GM12878 (cell line): ENCODE measurements around the gene LRP5. TPM values are rescaled to one million over a fixed set of nuclear protein-coding genes. Genes with fewer than 3 reads are reported as not detected.

Source experiments
- ATAC-seq: fragments of 200-7000 bp; cut with Tn5 transposase; 3 replicates; pipeline ENCODE4 v1.9.1; 2020; ENCODE audit warnings: mild to moderate bottlenecking, moderate library complexity
- BruUV-seq: library from RNA; stranded (reverse); fragments of 400-500 nt; replicated peaks from 2 replicates; lab custom pipeline; 2021; lab: Mats Ljungman, UMichigan
- CTCF ChIA-PET: fragments of 300-600 bp; sonication (Branson Sonifier 250); formaldehyde crosslinking; extraction: SDS; loops from one replicate; lab custom pipeline; 2021; ENCODE audit warnings: inconsistent platforms; lab: Yijun Ruan, JAX
- POLR2A ChIA-PET: fragments of 350-600 bp; formaldehyde crosslinking; extraction: SDS; loops from one replicate; lab custom pipeline; 2021; ENCODE audit warnings: inconsistent platforms; lab: Charles Lee
- RAD21 ChIA-PET: fragments of 300-600 bp; sonication (Branson Sonifier 250); formaldehyde crosslinking; loops from one replicate; lab custom pipeline; 2023; ENCODE audit warnings: antibody characterized with exemption; ENCODE audit not compliant: unreplicated experiment; lab: Charles Lee
- SMC1A ChIA-PET: fragments of 300-600 bp; sonication (Branson Sonifier 250); formaldehyde crosslinking; loops from one replicate; lab custom pipeline; 2023; ENCODE audit not compliant: unreplicated experiment, uncharacterized antibody; lab: Charles Lee
- DNase-seq: peaks from one replicate; pipeline ENCODE4 v3.0.0-alpha.2; 2011; ENCODE audit warnings: low read depth, low spot score
- FAIRE-seq: peaks from 3 replicates; lab custom pipeline; 2011; peaks lifted over from hg19 to GRCh38; lab: Jason Lieb, UNC
- H2AFZ ChIP-seq: 2 replicates; pipeline ENCODE4 v1.6.0; 2011; ENCODE audit warnings: low read depth, low read length, control low read depth; ENCODE audit not compliant: control insufficient read depth
- H3K27ac ChIP-seq: 2 replicates; pipeline ENCODE4 v1.5.1; 2011; ENCODE audit warnings: control low read depth; ENCODE audit not compliant: control insufficient read depth, insufficient read depth
- H3K27me3 ChIP-seq, 2 experiments: replicated peaks in 1 of 2; 2 replicates each; pipeline versions ENCODE4 v1.6.0 to v1.6.1; 2011; ENCODE audit warnings: low read length in 1 of 2; ENCODE audit not compliant: control insufficient read depth in 2 of 2, insufficient read depth in 2 of 2
- H3K36me3 ChIP-seq, 2 experiments: 2 replicates each; pipeline ENCODE4 v1.5.1; 2011; ENCODE audit warnings: low read length in 1 of 2; ENCODE audit not compliant: control insufficient read depth in 2 of 2, insufficient read depth in 2 of 2
- H3K4me1 ChIP-seq: 2 replicates; pipeline ENCODE4 v1.6.1; 2011; ENCODE audit warnings: mild to moderate bottlenecking, low read length, moderate library complexity, mixed read lengths; ENCODE audit not compliant: control insufficient read depth, insufficient read depth
- H3K4me2 ChIP-seq: 2 replicates; pipeline ENCODE4 v1.6.0; 2011; ENCODE audit warnings: control low read depth; ENCODE audit not compliant: control insufficient read depth, insufficient read depth
- H3K4me3 ChIP-seq: fragments of 200-600 bp; sonication (generic); 2 replicates; pipeline ENCODE4 v1.5.1; 2016
- H3K79me2 ChIP-seq: 2 replicates; pipeline ENCODE4 v1.6.0; 2011; ENCODE audit warnings: low read length; ENCODE audit not compliant: control insufficient read depth, insufficient read depth
- H3K9ac ChIP-seq: 2 replicates; pipeline ENCODE4 v1.8.0; 2011; ENCODE audit warnings: low read length, control low read depth, mixed read lengths; ENCODE audit not compliant: control insufficient read depth, insufficient read depth
- H3K9me3 ChIP-seq: replicated peaks from 3 replicates; pipeline ENCODE4 v1.5.1; 2011; ENCODE audit warnings: mild to moderate bottlenecking, low read length; ENCODE audit not compliant: control insufficient read depth, insufficient read depth
- H4K20me1 ChIP-seq: 2 replicates; pipeline ENCODE4 v1.6.0; 2011; ENCODE audit not compliant: control insufficient read depth, insufficient read depth
- ASH2L ChIP-seq: fragments of 300-600, 200-600 bp; sonication (generic); IDR thresholded peaks from 2 replicates; pipeline ENCODE4 v1.6.1; 2017; ENCODE audit warnings: low read depth, mild to moderate bottlenecking, borderline replicate concordance
- BCLAF1 ChIP-seq: fragments of 450-650 bp; IDR thresholded peaks from 2 replicates; pipeline ENCODE4 v1.6.1; 2017; ENCODE audit warnings: antibody characterized with exemption, mild to moderate bottlenecking, moderate library complexity
- E2F8 ChIP-seq: fragments of 450-650 bp; IDR thresholded peaks from 2 replicates; pipeline ENCODE4 v1.6.1; 2018; ENCODE audit warnings: mild to moderate bottlenecking, low read depth, moderate library complexity; ENCODE audit not compliant: partially characterized antibody
- LARP7 ChIP-seq: fragments of 450-650 bp; IDR thresholded peaks from 2 replicates; pipeline ENCODE4 v1.6.1; 2017; ENCODE audit warnings: mild to moderate bottlenecking
- PRDM15 ChIP-seq: fragments of 450-650 bp; formaldehyde crosslinking; IDR thresholded peaks from 2 replicates; pipeline ENCODE4 v1.4.0; 2020; ENCODE audit warnings: mild to moderate bottlenecking, moderate library complexity
- SUZ12 ChIP-seq: fragments of 200-600 bp; sonication (generic); IDR thresholded peaks from one replicate; pipeline ENCODE4 v1.6.1; 2018; ENCODE audit warnings: antibody characterized with exemption, mild to moderate bottlenecking; ENCODE audit not compliant: unreplicated experiment
- USF1 ChIP-seq: IDR thresholded peaks from 2 replicates; pipeline ENCODE4 v1.6.1; 2011; ENCODE audit warnings: borderline replicate concordance, low read depth, mild to moderate bottlenecking, moderate library complexity, mixed read lengths, low read length; ENCODE audit not compliant: insufficient read depth; ENCODE audit errors: extremely low read length
- ZNF207 ChIP-seq: fragments of 450-650 bp; IDR thresholded peaks from 2 replicates; pipeline ENCODE4 v1.6.1; 2014; ENCODE audit warnings: antibody characterized with exemption, mild to moderate bottlenecking, borderline replicate concordance
- ZNF622 ChIP-seq: fragments of 450-650 bp; IDR thresholded peaks from 2 replicates; pipeline ENCODE4 v1.6.1; 2017; ENCODE audit warnings: mild to moderate bottlenecking, inconsistent platforms
- WGBS: methylation state at CpG from one replicate; pipeline ENCODE4 v1.1.6; 2016; ENCODE audit warnings: low lambda C conversion rate; ENCODE audit not compliant: insufficient replicate concordance, insufficient coverage; ENCODE audit errors: missing lambda C conversion rate; 5-methylcytosine and 5-hydroxymethylcytosine counted together
- in situ Hi-C: fragments of 300-500 bp; cut with MboI; formaldehyde crosslinking; loops from 9 replicates; pipeline ENCODE4 v1.14.3; 2018; ENCODE audit warnings: mixed read lengths
- intact Hi-C: fragments of 100-400 bp; cut with micrococcal nuclease; formaldehyde crosslinking; loops from one replicate; pipeline ENCODE4 v1.14.2; 2022; ENCODE audit not compliant: unreplicated experiment
- polyA plus RNA-seq, 11 experiments: library from polyadenylated mRNA; depleted of rRNA in 4 of 11; unstranded in 6 of 11; stranded (reverse) in 5 of 11; fragments of >200 nt; fragmentation: Nextera tagmentation in 4 of 11; fragmentation: Illumina TruSeq in 1 of 11; extraction: Ambion mirVana in 4 of 11; extraction: Trizol in 1 of 11; gene quantifications; 1 replicate in 1 of 11; 2 replicates in 10 of 11; pipeline versions ENCODE4 v1.2.1 to v1.2.3, GENCODE V29; 2011 to 2016; ENCODE audit warnings: inconsistent platforms in 2 of 11, missing spikeins in 2 of 11, low read depth in 1 of 11
- total RNA-seq, 4 experiments: library from RNA; depleted of rRNA in 3 of 4; stranded (reverse); fragments of >200 nt in 3 of 4; fragmentation: Illumina TruSeq in 1 of 4; extraction: Trizol in 1 of 4; gene quantifications; 2 replicates each; pipeline versions ENCODE4 v1.2.1 to v1.2.3, GENCODE V29; 2013 to 2021

LRP5 gene
- total and polyA plus RNA-seq, 10 of the 15 experiments (the other 5 are each of a cell fraction or from before 2014, with no cell fraction given), result 0.37 to 34.0 (median 6.6) TPM

GRCh38 chr11:68442433-68442832, 130.0 kb downstream of the LRP5 start:
- in situ Hi-C loops (no loop called here), intact Hi-C loops (no loop called here)
- Histone ChIP-seq H3K4me2 (no peak overlapping the region), H3K4me1 (peaks cover 5% of the 10 kb centered on the region; the same call in 1 of the 2 replicates), H3K9me3 (no peaks in the 10 kb centered on the region), H3K27me3 (no peaks in the 10 kb centered on the region), H3K4me3 (no peak overlapping the region), H3K36me3 (peaks cover 0 to 5% of the 10 kb centered on the region in 2 experiments; a peak in 3 of 4 replicates), H3K27ac (no peak overlapping the region), H4K20me1 (no peaks in the 10 kb centered on the region)
- ChIA-PET POLR2A (no interaction called here), CTCF (interaction anchor here (0.8 to 1.1 kb wide), 3 partner anchors 144 to 231 kb away, joined by 3 read pairs; no protein-coding TSS in a partner anchor), SMC1A (no interaction called here), RAD21 (interaction anchor here (1.4 kb wide), 1 partner anchor 11 kb away, joined by 3 read pairs; no protein-coding TSS in a partner anchor)
- BruUV-seq, result no TSS peak
- ATAC-seq, result no peak
- 90% methylated on average over 10 of the region's 10 CpGs for WGBS
- no peak for TF ChIP-seq SUZ12
- no peak for TF ChIP-seq E2F8
- TF ChIP-seq LARP7, result no peak
- no peak for TF ChIP-seq ZNF622
- TF ChIP-seq BCLAF1, result no peak
- TF ChIP-seq PRDM15 (CRISPR knock-in tag), result no peak
- TF ChIP-seq ASH2L, result no peak
- TF ChIP-seq ZNF207, result no peak
- no peak for TF ChIP-seq USF1
- TF ChIP-seq, all 136 proteins: peak for 0
- FAIRE-seq, result no peak
- Histone ChIP-seq H3K9ac (no peak overlapping the region), H3K79me2 (no peaks in the 10 kb centered on the region), H2AFZ (no peak overlapping the region)
- DNase-seq, result no peak
